GM18951 (cell line): ENCODE data around the gene ARCN1.

ENCODE experiments used
- POLR2A ChIP-seq: IDR thresholded peaks from 4 replicates; pipeline ENCODE4 v1.6.1; 2011; ENCODE audit warnings: mild to moderate bottlenecking; ENCODE audit not compliant: insufficient read length, insufficient read depth; ENCODE audit errors: extremely low read depth
- in situ Hi-C: fragments of 300-500 bp; cut with MboI; formaldehyde crosslinking; loops from one replicate; pipeline ENCODE4 v1.12.0; 2022; ENCODE audit warnings: low sequenced_read_pairs, mixed read lengths, inconsistent platforms; ENCODE audit not compliant: unreplicated experiment

ARCN1 gene

DNA sequence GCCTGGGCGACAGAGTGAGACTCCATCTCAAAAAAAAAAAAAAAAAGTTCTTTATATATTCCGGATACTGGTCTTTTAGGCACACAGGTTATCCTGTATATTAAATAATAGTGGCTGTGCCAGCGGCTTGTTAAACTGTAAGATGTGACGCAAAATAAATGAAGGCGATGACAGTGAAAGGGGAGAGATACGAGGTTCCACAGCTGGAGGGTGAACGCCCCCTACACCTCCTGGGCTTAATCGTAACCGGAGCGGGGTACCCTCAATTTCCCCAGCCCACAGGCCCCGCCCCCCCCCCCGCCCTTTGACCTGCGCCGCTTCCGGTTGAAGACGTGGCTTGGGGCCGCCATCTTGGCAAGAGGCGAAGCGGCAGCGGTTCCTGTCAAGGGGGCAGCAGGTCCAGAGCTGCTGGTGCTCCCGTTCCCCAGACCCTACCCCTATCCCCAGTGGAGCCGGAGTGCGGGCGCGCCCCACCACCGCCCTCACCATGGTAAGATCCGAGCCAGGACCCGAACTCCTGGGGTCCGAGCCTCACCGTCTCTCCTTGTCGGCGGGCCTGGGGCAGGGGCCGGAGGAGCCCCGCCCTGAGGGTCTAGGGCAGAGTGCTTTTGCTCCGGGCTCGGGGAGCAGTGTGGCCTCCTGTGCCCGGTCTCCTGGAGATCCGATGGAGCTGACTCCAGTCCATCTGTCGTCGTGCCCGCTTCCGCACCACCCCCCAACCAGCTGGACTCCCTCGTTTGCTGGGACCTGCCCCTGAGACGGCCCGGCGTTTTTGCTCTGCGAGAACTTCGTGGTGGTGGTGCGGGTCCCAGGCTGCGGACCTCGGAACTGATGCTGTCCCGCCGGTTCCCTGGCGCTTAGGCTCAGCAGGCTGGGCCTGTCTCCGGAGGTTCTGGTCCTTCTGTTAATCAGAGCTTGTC is at the start of gene ARCN1:
ARCN1 (plus strand) TSS at position 349 of the 920 bp plus-strand sequence; CDS start at position 488, 139 bp downstream.
- in situ Hi-C loops = no loop called here
- peak; percentile 93 for TF ChIP-seq POLR2A

GRCh38 chr11:118522571-118523072 is 49.6 kb upstream of the ARCN1 start:
- in situ Hi-C loops = no loop called here
- TF ChIP-seq POLR2A = no peak

GRCh38 chr11:118524356-118524755 is 47.9 kb upstream of the ARCN1 start:
- in situ Hi-C loops = no loop called here
- no peak for TF ChIP-seq POLR2A

- in situ Hi-C loops = no loop called here
- TF ChIP-seq POLR2A = no peak
These were observed 47.3 kb upstream of the ARCN1 start for GRCh38 chr11:118524757-118525470.

DNA sequence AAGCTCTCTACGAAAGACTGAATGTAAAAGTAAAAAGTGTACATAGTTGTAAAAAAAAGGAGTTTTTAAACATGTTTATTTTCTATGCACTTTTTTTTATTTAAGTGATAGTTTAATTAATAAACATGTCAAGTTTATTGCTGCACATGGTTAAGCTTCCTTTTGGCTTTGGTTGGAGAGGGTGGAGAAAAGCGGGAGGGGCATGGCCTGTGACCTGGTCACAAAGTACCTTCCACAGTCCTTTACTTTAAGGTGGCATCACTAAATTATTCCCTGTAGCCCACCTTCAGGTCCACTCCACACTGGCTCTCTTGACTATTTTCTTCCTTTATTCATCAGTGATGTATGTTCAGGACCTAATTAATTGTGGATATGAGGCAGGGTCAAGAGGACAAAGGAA is 45.5 kb upstream of the ARCN1 start:
- no peak for TF ChIP-seq POLR2A
- in situ Hi-C loops = no loop called here

DNA sequence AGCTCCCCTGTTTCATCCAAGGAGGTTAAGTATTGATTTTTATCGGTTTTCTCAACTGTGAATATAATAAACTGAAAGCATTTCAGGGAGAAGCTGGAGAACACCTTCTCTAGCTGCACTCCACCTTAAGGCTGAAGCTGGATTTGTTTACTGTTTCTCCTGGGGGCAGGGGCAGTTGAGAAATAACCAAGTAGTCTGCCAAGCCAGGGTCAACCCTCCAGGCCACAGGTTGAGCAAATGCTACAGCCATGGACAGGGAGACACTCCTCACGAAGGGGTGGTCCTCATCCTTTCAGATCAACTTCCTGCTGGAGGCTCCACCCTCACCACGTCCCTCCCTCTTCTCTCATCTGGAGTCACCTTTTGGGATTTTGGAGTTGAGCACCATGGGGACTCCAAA is 45.1 kb upstream of the ARCN1 start, which contains the start of gene TTC36:
TTC36 (plus strand) TSS at position 366 of the 400 bp plus-strand sequence; CDS start at position 387, 21 bp downstream.
- in situ Hi-C loops = no loop called here
- no peak for TF ChIP-seq POLR2A

GRCh38 chr11:118528511-118528910 is 43.7 kb upstream of the ARCN1 start:
- no peak for TF ChIP-seq POLR2A
- in situ Hi-C loops = no loop called here

- TF ChIP-seq POLR2A = no peak
- in situ Hi-C loops = no loop called here
These were observed 42.5 kb upstream of the ARCN1 start for GRCh38 chr11:118529584-118530175.

GRCh38 chr11:118530180-118530682 is 42.0 kb upstream of the ARCN1 start:
- in situ Hi-C loops = no loop called here
- no peak for TF ChIP-seq POLR2A

DNA sequence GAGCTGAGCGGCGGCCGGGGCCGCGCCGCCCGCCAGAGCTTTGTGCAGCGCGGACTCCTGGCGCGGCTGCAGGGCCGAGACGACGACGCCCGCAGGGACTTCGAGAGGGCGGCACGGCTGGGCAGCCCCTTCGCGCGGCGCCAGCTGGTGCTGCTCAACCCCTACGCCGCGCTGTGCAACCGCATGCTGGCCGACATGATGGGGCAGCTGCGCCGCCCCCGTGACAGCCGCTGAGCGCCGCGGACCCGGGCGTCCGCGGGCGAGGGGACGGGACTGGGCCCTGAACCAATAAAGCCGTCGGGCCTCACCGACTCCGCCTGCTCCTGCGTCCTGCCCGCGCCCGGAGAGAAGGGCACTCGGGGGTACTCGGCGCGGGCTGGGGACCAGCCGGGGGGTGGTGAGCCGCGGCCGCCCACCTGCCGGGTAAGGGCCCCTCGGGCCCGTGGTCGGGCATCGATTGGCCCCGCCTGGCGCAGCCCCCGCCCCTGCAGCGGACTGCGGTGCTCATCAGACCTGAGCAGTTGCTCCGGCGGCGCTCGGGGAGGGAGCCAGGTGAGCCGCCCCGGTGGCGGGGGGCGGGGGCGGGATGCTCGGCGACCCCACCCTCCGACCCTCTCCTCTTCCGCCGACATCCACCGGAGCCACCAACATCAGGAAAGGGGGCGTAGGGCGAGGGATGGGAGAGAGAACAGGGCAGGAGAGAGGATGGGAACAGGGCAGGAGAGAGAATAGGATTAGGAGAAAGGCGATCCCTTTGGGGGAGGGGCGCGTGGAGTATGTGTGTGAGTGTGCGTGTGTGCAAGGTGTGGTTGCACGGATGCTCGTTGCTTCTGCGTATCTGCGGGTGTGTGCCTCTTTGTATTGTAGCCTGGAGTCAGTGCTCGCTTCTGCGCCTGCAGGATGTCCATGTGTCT is 41.3 kb upstream of the ARCN1 start, which contains the start of gene TMEM25:
TMEM25 (plus strand) TSS at position 510 of the 914 bp plus-strand sequence. CDS start 610 bp downstream, outside the sequence.
- TF ChIP-seq POLR2A = peak; percentile 52
- in situ Hi-C loops = no loop called here

GRCh38 chr11:118531597-118532084 is 40.6 kb upstream of the ARCN1 start:
- TF ChIP-seq POLR2A = no peak
- in situ Hi-C loops = no loop called here

DNA sequence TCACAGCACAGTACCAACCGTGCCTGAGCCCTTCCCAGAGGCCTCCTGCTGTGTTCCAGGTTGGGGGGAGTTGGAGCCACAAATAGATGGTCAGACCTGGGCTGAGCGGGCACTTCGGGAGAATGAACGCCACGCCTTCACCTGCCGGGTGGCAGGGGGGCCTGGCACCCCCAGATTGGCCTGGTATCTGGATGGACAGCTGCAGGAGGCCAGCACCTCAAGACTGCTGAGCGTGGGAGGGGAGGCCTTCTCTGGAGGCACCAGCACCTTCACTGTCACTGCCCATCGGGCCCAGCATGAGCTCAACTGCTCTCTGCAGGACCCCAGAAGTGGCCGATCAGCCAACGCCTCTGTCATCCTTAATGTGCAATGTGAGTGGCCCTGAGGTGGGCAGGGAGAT is 40.1 kb upstream of the ARCN1 start:
- in situ Hi-C loops = no loop called here
- TF ChIP-seq POLR2A = no peak
